ENCODE results near the gene ENGASE.

DNA sequence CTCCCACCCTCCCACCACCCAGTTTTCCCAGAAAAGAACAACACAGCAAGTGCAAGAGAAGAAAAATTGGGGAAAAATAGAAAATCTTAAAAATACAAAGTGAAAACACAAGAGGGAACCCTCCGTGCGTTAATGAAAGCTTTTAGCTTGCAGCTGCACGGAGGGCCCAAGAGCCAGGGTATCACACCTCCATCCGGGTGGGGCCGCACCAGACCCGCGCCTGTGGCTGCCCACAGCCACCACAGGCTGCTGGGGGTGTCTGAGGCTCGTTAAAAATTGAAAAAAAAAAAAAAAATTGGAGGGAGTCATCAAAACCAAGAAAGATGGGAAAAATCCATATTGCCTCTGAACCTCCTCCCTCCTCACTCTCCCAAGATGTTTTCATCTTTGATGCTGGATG lies 18.6 kb downstream of the ENGASE start:
- TF ChIP-seq, protein P1, sequence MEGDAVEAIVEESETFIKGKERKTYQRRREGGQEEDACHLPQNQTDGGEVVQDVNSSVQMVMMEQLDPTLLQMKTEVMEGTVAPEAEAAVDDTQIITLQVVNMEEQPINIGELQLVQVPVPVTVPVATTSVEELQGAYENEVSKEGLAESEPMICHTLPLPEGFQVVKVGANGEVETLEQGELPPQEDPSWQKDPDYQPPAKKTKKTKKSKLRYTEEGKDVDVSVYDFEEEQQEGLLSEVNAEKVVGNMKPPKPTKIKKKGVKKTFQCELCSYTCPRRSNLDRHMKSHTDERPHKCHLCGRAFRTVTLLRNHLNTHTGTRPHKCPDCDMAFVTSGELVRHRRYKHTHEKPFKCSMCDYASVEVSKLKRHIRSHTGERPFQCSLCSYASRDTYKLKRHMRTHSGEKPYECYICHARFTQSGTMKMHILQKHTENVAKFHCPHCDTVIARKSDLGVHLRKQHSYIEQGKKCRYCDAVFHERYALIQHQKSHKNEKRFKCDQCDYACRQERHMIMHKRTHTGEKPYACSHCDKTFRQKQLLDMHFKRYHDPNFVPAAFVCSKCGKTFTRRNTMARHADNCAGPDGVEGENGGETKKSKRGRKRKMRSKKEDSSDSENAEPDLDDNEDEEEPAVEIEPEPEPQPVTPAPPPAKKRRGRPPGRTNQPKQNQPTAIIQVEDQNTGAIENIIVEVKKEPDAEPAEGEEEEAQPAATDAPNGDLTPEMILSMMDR (IDR thresholded peaks at IDR 0.05) = no peak
- no peak for TF ChIP-seq POLR2A (IDR thresholded peaks at IDR 0.05)

Measured in lower leg skin (tissue), 3 donors.